Activated T-helper 1 cell treated with Interleukin-2 at 50 U/mL for 16 hours (primary cell): ENCODE data around the gene ARL11.
"Not testable (repeated sequence)": the region's sequence is repeated elsewhere in the genome, so short reads cannot be mapped to it uniquely, and the experiment has no call there.

Experiments
- DNase-seq: peaks from one replicate; pipeline ENCODE4 v3.0.0-alpha.2; 2020; ENCODE audit warnings: low read depth

Gene ARL11

DNA sequence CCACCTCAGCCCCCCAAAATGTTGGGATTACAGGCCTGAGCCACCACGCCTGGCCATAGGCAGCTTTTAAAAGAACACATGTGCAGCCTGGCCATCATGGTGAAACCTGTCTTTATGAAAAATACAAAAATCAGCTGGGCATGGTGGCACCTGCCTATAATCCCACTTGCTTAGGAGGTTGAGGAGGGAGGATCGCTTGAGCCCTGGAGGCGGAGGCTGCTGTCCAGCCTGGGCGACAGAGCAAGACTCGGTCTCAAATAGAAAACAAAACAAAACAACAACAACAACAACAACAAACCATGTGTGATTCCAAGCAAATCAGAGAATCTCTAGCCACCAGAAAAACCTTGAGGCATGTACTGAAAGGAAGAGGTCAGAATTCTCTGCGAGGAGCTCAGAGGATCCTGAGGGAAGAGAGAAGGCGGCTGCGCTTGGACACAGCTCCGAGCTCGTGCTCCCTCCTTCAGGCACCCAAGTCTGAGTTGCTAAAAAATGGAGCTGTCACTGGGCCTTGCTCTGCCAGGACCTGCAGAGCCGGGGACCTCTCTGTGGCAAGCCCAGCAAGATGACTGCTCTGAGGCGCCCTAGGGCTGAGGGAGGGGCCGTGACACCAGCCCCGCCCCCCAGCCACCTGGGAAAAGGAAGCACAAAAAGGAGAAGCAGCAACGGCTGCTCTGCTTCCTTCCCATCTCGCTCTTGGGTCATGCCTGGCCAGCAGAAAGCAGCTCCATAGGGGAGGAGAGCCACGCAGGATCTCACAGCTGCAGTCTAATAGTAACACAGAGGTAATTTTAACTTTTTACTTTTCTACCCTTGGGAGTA lies at the start of gene ARL11:
Gene ARL11, plus strand, starts transcription at position 677 of the 822 bp plus-strand sequence. CDS start 1,941 bp downstream, outside the sequence.
- peak; percentile 20 for DNase-seq

DNA sequence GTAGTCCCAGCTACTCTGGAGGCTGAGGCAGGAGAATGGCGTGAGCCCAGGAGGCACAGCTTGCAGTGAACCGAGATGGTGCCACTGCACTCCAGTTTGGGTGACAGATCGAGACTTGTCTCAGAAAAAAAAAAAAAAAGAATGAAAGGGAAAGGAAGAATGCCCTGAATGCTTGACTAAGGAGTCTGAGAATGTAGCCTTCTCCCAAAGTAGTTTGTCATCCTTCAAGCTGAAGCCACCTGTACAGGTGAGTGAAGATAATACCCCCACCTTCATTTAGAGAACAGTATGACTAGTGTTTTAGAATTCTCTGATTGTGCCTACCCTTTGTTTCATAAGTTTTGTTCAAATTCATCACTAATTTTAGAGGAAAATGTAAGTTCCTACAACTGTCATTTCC lies 48.8 kb upstream of the ARL11 start:
- no peak for DNase-seq

DNA sequence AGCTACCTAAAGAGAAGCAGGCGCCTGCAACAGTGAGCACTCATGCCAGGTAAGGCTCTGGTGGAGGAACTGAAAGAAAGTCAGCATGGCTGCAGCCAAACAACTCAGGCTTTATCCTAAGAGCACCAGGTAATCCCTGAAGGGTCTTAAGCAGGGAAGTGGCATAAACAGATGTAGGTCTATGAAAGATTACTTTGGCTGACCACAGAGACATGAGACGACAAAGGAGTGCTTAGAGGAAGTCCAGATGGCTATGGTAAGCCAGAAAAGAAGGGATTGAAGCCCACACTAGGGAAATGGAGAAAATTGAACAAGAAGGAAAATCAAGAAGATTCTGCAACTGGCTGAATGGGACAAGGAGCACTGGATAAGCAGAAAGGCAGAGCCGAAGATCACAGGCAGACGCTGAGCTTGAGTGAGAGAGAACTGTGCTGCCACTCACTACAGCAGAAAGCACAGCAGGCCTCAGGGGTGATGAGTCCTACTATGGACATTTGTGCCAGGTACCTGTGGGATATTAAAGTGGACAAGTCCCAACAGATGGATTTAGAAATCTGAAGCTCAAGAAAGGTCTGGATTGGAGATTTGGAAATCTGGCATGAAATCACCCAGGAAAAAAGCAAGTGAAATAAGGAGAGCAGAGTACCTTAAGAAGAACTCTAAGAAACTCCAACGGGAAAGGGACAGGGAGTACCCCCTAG lies 47.2 kb upstream of the ARL11 start:
- no peak for DNase-seq

DNA sequence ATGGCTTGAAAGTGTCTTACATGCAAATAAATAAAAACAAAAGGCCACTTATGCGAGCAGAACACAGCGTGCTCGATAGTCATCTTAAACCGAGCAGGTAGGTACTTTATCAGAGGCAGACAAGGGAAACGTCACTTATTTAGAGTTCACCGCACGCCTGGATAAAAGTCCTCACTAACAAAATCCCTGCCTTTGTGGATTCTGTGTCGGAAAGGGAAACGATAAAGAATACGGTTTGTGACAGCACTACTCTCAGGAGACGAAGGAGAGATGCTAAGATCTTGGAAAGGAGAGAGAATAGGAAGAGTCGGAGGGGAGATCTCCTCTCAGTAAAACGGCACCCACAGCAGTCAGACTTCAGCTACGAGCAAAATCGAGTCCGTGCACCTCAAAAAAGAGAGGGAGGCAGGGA lies 43.5 kb upstream of the ARL11 start:
- DNase-seq: no peak

DNA sequence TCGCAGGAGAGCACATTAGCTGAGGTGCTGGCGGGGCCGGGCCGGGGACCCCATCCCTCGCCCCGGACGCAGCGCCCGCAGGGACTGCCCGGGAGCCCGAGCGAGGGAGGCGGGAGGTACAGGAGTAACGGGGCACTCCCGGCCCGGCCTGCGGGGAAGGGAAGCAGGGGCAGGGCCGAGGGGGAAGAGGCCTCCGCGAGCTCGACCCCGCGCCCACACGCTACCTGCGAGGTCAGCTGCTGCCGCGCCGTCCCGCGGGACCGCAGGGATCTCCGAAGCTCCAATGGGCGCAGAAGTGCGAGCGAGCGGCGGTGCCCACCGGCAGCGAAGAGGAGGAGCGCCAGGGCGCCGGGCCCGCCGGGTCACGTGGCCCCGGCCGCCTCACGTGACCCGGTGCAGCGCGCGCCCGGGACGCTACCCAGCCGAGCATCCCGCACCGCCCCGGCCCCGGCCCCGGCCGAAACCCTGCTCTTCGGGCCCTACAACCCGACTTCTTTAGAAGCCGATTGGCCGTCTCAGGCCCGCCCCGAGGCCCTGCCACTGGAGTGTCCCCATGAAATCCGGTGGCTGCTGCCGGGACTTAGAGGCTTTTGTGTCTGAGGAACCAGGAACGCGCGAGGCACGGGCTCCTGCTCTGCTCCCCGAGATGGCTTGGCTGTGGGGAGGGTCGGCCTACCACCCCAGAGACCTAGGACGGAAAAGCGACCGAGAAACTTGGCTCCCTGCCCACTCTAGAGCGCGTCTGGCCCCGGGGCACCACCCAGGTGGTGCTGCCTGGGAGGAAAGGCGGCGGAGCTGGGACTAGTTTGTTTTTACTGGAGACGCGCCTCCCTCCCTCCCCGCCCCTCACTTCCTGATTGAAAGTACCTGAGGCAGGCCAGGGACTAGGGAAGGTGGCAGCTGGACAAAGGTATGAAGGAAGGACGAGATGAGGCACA lies 42.8 kb upstream of the ARL11 start, which contains the start of gene RCBTB1:
Gene RCBTB1, minus strand, starts transcription at position 339 of the 938 bp plus-strand sequence. CDS start 18,279 bp downstream, outside the sequence.
- DNase-seq: peak; percentile 62

DNA sequence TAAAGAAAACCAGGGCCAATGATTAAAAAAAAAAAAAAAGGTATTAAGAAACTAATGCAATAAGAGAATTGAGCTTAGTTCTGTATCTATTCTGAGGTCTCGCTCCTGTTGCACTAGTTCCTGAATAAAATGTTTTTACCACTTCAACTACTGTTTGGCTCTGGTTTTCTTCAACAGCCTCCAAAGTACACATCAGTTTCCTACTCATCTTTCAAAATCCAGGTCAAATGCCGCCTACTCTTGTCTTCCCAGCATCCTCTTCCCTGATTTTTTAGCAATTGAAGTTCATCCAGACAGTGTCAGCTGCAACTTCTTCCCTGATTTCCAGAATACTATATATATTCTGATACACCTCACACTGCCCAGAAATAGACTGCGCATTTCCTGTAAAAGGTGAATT lies 41.6 kb upstream of the ARL11 start:
- DNase-seq: no peak

DNA sequence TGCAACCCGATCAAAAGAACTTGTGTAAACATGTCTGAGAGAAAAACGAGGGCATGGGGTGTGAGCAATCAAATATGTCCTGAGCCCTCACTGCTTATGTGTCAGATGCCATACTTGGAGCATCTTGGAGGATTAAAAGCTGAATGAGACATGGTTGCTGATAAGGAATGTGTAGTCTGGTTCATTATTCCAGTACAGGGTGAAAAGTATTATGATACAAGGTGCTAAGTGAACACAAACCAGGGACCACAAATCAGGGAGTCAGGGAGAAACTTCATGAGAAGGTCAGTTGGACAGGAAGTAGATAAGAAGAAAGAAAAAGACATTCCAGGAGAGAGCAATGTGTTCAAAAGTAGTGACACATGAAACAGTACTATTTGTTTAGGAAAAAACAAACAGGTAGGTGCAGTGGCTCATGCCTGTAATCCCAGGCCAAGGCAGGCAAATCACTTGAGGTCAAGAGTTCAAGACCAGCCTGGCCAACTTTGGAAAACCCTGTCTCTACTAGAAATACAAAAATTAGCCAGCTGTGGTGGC lies 40.9 kb upstream of the ARL11 start:
- DNase-seq: no peak

DNA sequence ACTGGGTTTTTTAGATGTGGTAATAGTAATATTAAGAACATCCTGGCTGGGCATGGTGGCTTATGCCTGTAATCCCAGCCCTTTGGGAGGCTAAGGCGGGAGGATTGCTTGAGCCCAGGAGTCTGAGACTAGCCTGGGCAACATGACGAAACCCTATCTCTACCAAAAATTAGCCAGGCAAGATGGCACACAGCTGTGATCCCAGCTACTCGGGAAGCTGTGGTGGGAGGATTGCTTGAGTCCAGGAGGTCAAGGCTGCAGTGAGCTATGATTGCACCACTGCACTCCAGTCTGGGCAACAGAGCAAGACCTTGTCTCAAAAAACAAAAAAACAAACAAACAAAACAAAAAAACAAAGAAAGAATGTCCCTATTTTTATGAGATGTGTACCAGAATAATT lies 37.6 kb upstream of the ARL11 start:
- not testable (repeated sequence) for DNase-seq

DNA sequence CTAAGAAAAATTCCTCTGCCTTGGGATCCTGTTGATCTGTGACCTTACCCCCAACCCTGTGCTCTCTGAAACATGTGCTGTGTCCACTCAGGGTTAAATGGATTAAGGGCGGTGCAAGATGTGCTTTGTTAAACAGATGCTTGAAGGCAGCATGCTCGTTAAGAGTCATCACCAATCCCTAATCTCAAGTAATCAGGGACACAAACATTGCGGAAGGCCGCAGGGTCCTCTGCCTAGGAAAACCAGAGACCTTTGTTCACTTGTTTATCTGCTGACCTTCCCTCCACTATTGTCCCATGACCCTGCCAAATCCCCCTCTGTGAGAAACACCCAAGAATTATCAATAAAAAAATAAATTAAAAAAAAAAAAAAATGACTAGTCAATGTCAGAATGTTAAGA lies 34.4 kb upstream of the ARL11 start:
- DNase-seq: not testable (repeated sequence)

DNA sequence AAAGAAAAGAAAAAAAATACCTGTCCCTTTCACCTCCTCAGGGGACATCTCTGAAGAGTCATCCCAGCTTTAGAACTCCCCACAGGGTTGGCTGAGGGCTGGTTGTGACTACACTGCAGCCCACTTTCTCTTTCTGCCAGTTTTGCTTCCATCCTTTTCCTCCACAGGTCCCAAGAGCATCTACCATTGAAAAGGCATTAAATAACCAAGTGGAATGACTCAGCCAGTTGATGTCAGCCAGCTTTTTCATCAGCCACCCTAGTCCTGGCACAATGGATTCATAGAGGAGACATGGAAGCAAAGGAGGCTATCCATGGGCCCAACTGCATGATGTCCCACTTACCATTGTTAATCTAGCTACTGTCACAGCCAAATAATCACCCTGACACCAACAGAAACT lies 33.7 kb upstream of the ARL11 start:
- DNase-seq: no peak

DNA sequence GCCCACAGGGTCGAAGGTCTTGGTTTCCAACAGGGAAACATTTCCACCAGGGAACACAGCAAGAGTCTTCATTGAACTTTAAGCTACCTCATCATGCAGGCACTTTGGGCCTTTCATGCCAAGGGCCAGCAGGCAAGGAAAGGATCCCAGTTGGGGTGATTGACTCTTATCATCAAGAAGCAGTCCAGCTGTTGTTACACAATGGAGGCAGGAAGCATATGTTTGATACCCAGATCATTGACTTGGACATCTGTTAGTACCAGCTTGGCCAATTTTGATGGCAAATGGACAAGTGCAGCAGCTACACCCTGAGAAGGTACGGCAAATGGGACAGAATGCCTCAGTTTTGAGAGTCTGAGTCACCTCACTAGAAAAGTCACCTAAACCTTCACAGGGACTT lies 32.1 kb upstream of the ARL11 start:
- no peak for DNase-seq

DNA sequence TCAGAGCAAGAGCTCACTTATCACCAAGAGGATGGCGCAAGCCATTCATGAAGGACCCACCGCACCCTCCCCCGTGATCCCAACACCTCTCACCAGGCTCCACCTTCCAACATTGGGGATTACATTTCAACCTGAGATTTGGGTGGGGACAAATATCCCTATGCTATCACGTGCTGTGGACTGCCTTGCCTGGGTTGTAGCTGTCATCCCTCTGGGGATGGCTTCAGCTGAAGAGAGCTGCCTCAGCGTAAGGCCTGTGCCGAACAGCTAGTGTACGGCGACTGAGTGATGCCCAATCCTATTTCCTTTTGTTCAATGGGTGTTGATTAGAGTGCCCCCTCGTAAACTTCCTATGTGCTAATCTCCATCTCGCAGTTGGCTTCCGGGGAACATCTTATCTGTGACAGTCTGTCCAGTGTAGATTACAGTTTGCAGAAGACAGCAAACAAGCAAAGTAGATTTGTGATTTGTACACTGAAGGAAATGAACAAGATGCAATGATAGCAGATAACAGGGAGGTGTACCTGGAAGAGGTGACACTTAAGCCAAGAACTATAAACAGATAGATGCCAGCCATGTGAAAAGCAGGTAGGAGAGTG lies 31.2 kb upstream of the ARL11 start:
- DNase-seq: no peak

DNA sequence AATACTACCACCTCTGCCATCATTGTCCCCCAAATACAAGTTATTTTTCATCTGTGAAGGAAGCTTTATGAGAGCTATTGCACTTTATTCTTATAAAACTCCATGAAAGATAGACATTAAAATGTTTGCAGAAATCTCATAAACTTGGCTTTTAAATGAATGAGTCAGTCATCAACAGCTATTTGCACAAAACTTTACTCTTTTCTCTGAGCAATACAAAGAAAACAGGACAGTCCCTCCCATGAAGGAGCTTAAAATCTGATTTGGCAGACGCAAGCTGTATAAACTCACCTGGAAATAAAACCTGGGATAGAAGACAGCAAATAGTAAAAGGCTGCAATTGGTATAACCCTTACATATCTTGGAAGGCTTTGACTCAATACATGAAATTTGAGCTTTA lies 26.3 kb upstream of the ARL11 start:
- DNase-seq: no peak

DNA sequence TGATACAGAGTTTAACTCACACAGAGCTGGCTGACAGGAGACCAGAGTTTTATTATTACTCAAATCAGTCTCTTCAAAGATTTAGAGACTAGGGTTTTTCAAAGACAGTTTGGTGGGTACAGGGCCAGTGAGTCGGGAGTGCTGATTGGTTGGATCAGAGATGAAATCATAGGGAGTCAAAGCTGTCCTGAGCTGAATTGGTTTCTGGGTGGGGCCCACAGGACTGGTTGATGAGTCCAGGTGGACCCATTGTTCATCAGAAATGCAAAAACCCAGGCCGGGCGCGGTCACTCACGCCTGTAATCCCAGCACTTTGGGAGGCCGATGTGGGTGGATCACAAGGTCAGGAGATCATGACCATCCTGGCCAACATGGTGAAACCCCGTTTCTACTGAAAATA lies 25.7 kb upstream of the ARL11 start:
- DNase-seq: not testable (repeated sequence)

DNA sequence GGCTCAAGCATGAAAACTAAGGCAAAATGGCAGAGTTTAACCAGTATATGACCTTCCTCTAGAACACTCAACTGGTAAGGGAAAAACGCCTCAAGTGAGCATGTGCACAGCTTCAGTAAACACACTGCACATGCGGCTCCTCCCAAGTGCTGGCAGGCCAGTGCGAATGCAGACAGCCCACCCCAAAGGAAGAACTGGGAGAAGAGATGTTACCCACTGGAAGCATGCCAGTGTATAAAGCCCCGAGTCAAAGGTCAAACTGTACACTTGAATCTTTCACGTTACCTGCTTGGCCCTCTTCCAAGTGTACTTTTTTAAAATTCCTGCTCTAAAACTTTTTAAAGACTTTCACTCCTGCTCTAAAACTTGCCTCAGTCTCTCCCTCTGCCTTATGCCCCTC lies 23.7 kb upstream of the ARL11 start:
- no peak for DNase-seq

DNA sequence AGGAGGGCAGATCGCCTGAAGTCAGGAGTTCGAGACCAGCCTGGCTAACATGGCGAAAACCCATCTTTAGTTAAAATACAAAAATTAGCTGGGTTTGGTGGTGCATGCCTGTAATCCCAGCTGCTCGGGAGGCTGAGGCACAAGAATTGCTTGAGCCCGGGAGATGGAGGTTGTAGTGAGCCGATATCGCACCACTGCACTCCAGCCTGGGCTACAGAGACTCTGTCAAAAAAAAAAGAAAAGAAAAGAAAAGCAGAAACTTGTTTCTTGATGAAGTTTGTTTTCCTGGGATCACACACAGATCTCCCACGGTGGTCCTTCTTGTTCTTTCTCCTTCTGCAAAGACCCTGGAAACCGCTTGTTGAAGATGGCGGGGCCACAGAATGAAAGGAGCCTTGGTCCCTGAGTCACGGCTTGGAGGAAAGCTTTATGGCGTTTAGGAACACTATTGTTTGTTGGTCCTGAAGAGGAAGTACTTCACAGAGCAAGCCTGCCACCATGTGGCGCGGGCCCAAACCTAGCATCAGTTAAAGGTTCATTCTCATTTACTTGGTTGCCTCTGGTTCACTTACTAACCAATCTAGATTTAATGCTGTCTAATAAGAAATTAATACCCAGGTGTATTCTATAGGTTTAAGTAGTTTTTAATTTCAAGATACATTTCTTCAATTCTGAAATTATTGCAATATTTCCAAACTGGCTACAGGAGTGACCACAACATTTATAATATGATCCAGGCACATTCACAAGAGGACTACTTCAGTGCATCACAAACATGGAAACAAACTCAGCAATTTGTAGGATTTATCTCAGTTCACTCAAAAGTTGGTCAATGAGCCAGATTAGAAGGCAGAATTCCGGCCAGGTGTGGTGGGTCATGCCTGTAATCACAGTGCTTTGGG lies 21.3 kb upstream of the ARL11 start:
- peak; percentile 69 for DNase-seq

DNA sequence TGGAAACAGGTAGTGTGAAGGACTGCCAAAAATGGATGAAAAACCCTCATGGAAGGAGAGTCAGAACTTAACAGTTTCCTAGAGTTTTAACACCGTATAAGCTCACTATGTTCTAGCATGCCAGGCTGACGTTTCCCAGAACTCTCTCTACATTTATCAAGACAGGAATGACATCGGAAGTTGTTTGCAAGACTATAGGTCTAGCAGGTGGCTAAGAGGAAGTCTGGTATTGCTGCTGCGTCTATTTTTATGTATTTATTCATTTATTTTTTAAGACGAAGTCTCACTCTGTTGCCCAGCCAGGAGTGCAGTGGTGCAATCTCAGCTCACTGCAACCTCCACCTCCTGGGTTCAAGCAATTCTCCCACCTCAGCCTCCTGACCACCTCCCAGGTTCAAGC lies 20.5 kb upstream of the ARL11 start:
- no peak for DNase-seq

DNA sequence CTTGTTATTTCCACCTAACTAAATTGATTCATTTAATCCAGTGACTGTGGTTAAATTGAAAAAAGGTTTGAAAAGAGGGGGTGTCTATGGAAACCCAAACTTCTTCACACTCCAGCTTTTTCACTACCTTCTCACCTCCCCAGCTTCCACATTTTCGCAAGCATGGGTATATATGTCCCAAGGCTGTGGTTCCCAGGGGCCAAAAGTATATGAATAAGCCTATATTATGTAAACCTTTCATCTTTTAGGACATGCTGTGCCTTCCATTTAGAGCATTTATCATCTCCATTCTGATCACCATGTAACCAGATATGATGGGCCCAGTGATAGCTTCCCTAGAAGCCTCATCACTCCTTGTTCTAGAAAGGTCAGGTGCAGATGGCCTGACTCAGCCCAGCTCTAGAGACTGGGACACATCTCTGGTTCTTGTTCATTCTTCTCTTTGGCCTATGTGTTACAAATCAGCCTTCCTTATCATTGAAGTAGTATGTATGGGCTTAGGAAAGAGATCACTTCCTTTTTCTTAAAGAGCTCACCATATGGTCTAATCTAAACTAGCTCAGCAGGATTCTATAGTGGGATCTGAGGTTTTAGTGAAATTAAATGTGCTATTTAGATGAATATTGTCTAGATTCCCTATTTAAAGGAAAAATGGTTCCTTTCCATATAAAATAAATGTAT lies 19.5 kb upstream of the ARL11 start:
- DNase-seq: no peak

DNA sequence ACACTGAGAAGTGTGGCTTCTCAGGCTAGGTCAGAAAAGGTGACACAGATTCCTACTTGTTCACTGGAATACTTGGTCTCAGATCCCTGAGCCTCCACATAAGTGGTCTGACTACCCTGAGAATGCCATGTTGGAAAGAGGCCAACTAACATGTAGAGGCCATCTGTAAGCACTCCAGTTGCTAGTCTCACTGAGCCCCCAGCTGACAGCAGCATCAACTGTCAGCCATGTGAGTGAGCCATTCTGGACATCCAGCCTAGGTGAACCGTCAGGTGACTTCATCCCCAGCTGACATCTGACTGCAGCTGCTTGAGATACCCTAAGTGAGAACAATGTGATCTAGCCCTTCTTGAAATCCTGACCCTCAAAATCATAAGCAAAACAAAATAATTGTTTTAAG lies 18.1 kb upstream of the ARL11 start:
- no peak for DNase-seq

DNA sequence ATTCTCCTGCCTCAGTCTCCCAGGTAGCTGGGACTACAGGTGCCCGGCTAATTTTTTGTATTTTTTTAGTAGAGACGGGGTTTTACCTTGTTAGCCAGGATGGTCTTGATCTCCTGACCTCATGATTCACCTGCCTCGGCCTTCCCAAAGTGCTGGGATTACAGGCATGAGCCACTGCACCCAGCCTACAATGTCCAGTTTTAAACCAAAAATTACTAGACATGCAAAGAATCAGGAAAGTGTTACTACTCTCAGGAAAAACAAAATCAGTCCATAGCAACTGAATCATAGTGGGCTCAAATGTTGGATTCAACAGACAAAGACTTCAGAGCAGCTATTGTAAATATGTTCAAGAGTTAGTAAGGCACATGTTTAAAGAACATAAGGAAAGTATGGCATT lies 16.3 kb upstream of the ARL11 start:
- not testable (repeated sequence) for DNase-seq
